Activated CD8-positive, alpha-beta memory T cell treated with anti-CD3 and anti-CD28 coated beads, Interleukin-2, amount 50 U/mL, for 48 hours (primary cell): Measurements from ENCODE around the gene CLEC12A.
"Not testable (repeated sequence)": the region's sequence is repeated elsewhere in the genome, so short reads cannot be mapped to it uniquely, and the experiment has no call there.

Source experiments
- DNase-seq: peaks from one replicate; pipeline ENCODE4 v3.0.0-alpha.2; 2020

The CLEC12A gene

GRCh38 chr12:9971181-9971580 is at the start of gene CLEC12A:
TSS of gene CLEC12A (plus strand) at chr12:9971409. CDS start at chr12:9971597, 188 bp downstream.
- no peak for DNase-seq

- no peak for DNase-seq
Observed at GRCh38 chr12:9922429-9922828, 48.8 kb upstream of the CLEC12A start.

- DNase-seq: no peak
Observed at GRCh38 chr12:9925705-9926393, 45.4 kb upstream of the CLEC12A start.

DNA sequence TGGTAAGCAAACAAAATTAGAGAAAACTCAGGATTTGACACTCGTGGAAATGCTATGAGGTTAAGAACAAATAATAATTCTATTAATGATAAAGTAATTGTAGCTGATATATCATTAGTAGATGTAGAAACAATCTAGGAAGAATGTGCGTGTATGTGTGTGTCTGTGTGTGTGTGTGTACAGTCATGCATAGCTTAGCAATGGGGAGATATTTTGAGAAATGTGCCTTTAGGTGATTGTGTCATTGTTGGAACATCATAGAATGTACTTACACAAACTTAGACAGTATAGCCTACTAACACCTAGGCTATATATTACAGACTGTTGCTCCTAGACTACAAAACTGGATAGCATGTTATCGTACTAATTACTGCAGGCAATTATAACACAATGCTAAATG is 44.3 kb upstream of the CLEC12A start:
- DNase-seq: no peak

- no peak for DNase-seq
Observed at GRCh38 chr12:9928607-9929006, 42.6 kb upstream of the CLEC12A start.

DNA sequence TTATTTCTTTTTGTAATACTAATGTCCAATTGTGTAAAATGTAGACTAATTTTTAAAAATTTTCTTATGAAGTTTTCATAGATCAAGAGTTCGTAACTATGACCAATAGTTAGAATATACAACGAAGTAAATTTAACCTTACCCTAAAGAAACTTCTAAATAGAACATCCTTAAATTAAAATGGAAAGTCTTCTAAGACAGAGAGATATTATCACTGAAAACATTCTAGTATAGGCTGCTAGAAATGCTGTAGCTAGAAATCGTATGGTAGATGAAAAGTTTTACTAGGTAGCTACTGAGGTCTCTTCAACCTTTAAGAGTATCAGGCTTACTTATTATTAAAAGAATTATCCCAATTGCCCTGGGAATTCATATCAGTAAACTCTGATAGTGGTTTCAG is 40.0 kb upstream of the CLEC12A start:
- DNase-seq: no peak

GRCh38 chr12:9932270-9932669 is 38.9 kb upstream of the CLEC12A start, which contains the start of gene CLEC2A:
TSS of gene CLEC2A (minus strand) at chr12:9932370. CDS start at chr12:9932329, 41 bp downstream.
- no peak for DNase-seq

DNA sequence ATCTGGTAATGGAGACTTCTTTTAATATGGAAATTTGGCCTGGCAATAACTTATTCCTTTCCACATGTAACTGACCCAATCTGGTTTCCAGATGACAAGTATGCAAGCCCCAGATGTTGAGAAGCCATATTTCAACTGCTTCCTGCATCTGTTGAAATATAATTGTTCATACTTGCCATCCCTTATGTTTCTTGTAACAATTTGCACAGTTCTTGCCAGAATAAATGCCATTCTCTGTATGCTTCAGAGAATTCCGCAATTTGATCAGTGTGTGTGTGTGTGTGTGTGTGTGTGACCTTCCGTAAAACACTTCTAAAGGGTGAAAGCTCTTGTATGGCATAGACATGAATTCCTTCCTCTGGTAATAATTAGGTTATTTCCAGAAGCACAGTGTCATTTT is 37.3 kb upstream of the CLEC12A start:
- DNase-seq: no peak

DNA sequence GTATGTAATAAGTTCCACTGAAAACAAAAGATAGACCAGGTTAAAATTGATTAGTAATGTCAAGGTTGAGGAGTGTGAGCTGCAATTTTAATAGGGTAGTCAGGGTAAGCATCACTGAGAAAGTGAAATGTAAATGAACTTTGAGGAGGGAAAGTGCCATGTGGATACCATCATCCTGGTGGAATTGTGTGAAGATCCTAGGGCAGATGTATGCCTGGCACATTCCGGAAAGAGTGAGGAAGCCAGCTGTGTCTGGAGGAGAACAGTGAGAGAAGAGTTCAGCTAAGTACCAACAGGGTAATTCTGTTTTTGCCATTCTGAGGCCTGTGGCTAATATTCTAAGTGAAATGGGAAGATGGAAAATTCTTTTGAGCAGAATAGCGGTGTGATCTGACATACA is 36.2 kb upstream of the CLEC12A start:
- no peak for DNase-seq

- DNase-seq: no peak
Observed at GRCh38 chr12:9936591-9936990, 34.6 kb upstream of the CLEC12A start.

GRCh38 chr12:9940375-9940774 is 30.8 kb upstream of the CLEC12A start:
- no peak for DNase-seq

DNA sequence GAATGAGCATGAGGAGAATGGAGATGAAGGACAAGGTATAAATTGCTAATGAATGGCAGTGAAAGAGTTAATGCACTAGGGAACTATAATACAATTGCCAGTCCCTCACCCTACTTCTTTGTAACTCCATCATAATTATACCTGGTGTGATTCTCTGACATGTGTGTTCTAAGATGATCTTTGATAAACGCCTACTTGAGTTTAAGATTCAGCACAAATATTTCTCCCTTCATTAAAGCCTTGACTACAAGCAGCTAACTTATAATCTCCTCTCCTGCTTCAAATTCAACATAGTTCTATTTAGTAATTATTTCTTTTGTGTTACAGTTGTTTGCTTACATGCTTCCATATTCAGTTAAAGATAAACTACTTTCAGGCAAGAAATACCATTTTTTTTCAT is 29.4 kb upstream of the CLEC12A start:
- DNase-seq: no peak

GRCh38 chr12:9943240-9943639 is 28.0 kb upstream of the CLEC12A start:
- DNase-seq: no peak

GRCh38 chr12:9944391-9944790 is 26.8 kb upstream of the CLEC12A start:
- no peak for DNase-seq

- no peak for DNase-seq
Observed at GRCh38 chr12:9947674-9948073, 23.5 kb upstream of the CLEC12A start.

GRCh38 chr12:9948606-9949296 is 22.5 kb upstream of the CLEC12A start:
- DNase-seq: no peak

DNA sequence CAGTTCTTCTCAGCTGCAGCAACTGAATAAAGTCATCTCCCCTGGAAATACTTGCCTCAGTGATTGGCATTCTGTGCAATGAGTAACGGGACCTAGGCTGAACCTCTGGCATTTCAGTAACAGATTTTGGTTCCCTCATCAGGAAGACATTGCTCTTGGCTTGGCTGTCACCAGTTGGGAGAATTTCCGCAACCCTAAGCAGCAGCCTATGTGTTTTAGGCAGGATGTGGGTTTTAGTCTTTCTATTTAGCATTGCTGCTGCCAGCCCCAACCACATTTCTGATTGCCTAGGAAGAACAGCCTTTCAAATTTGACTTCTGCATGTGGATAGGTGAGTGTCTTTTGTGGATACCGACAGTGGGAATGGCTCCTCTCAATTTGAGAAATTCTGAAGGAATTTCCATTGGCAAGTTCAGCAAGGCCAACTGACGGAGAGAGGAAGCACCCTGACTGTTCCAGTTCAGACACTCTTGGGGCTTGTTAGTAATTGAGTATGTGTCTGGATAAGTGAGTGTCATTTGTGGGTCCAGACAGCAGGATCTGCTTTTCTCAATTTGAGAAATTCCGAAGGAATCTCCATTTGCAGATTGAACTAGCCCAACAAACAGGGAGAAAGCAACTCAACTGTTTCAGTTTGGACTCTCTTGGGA is 20.1 kb upstream of the CLEC12A start:
- DNase-seq: no peak

GRCh38 chr12:9952954-9953729 is 18.1 kb upstream of the CLEC12A start:
- not testable (repeated sequence) for DNase-seq

DNA sequence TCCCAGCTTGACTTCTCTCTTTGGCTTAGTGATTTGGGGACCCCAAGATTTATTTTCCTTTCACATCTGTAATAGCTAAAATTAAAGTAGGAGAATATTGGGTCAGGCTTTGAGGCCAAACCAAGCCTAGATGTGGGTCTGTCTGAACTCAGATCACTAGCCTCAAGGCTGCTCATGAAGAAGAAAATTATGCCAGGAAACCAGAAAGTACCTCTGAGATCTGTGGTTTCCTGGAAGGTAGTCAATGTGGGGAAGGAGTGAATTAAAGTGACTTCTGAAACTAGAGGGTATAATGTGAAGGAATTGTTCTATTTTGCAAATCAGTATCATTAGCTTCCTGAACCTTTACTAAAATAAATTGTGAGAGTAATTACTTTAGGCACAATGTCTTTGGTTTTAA is 13.4 kb upstream of the CLEC12A start:
- DNase-seq: no peak

DNA sequence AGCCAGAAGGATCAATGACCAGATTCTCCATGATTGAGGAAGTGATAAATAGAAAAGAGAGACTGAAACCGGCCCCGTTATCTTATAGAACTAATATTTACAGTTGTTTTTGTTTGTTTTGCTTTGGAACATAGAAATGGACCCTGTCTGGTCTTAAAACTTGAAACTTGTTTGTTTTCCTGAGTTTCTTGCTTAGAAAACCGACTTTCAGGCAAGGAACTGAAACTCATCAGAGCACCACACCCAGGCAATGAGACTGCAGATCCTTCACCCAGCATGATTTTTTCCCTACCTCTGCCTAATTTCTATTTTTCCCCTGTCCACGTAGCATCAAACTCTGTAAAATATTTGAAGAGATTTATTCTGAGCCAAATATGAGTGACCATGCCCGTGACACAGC is 10.6 kb upstream of the CLEC12A start:
- no peak for DNase-seq

DNA sequence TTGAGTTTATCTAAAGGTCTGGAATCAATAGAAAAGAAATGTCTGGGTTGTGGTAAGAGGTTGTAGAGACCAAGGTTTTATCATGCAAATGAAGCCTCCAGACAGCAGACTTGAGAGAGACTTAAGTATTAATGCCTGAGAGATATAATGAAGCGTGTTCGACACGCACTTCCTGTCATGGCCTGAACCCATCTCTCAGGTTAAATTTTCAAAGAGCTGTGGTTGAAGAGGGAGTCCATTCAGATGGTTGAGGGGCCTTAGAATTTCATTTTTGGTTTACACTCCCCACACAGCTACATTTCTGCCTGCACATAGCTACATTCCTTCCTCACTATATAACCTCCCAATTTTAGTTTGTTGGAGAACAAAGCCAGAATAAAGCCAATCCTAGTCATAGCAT is 10.1 kb upstream of the CLEC12A start:
- no peak for DNase-seq

DNA sequence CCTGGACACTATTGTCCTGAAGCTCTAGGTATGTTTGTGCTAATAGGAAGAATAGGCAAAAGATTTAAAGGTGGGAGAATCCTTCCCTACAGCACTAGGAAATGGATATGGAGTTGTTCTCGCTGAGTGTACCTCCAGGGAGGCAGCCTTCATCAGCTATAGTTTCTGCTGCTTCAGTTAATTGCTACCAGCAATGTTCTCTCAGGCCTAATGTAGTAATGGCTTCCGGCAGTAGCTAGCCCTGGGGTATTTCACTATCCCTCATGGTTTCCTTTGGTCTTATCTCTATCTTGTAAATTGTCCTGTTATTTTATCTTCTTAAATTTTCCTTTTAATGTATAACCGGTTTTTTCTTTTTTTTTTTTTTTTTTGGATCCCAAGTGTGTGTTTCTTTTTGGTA is 9.3 kb upstream of the CLEC12A start:
- DNase-seq: no peak

DNA sequence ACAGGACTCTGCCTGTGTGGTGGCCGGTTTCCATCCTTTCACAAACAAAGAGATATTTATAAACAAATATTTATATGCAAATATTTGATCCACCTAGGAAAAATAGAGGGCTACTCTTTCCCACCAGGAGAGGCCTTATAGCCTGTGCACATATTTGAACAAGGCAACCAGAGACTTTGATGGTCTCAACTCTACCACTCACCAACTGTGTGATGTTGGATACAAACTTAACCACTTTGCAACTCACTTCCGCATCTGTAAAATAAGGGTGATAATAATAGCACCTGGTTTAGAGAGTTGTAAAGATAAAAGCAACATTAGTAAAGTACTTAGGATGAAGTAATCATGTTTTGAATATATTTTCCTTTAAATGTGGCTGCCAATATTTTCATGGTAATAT is 1.5 kb upstream of the CLEC12A start:
- DNase-seq: no peak
